ENCODE results near the gene OGFOD3.

DNA sequence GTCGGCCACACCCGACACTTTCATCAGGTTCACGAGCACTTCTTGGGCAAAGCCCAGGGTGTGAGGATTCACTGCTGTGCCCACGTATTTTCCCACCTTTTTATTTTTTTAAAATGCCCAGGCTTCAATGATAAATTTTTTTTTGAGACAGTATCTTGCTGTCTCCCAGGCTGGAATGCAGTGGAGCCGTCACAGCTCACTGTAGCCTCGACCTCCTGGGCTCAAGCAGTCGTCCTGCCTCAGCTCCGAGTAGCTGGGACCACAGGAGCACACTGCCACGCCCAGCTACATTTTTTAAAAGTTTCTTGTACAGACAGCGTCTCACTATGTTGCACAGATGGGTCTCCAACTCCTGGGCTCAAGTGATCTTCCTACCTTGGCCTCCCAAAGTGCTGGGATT is 29.0 kb downstream of the OGFOD3 start:
- TF ChIP-seq, protein P1, sequence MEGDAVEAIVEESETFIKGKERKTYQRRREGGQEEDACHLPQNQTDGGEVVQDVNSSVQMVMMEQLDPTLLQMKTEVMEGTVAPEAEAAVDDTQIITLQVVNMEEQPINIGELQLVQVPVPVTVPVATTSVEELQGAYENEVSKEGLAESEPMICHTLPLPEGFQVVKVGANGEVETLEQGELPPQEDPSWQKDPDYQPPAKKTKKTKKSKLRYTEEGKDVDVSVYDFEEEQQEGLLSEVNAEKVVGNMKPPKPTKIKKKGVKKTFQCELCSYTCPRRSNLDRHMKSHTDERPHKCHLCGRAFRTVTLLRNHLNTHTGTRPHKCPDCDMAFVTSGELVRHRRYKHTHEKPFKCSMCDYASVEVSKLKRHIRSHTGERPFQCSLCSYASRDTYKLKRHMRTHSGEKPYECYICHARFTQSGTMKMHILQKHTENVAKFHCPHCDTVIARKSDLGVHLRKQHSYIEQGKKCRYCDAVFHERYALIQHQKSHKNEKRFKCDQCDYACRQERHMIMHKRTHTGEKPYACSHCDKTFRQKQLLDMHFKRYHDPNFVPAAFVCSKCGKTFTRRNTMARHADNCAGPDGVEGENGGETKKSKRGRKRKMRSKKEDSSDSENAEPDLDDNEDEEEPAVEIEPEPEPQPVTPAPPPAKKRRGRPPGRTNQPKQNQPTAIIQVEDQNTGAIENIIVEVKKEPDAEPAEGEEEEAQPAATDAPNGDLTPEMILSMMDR (IDR thresholded peaks at IDR 0.05): no peak
- no peak for TF ChIP-seq POLR2A (IDR thresholded peaks at IDR 0.05)

Data from Peyer's patch (tissue), 4 donors.